C4-2B (cell line): ENCODE results near the gene POP5.

Experiments
- ZFX ChIP-seq: fragments of 450-650 bp; IDR thresholded peaks from 2 replicates; pipeline ENCODE4 v1.6.1; 2017
- TF ChIP-seq, protein P1 (sequence below): fragments of 450-650 bp; conservative IDR thresholded peaks from 2 replicates; pipeline ENCODE4 v1.5.1; 2017; ENCODE audit warnings: mild to moderate bottlenecking

DNA sequence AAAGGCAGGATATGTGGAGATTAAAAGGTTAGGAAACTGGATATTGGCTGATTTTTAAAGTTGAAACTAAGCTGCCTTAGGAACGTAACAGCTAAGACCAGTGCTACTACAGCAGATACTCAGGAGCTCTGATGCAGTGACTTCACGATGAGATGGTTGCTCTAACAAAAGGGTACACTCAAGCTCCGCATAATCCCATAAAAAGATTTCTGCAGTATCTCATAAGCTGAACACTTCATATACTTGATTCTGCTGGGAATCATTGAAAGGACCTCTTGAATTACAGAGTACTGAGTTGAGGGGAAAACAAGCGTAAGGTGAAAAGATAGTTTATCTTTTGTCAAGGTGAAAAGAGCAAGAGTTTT is 43.4 kb downstream of the POP5 start:
- TF ChIP-seq, protein P1, sequence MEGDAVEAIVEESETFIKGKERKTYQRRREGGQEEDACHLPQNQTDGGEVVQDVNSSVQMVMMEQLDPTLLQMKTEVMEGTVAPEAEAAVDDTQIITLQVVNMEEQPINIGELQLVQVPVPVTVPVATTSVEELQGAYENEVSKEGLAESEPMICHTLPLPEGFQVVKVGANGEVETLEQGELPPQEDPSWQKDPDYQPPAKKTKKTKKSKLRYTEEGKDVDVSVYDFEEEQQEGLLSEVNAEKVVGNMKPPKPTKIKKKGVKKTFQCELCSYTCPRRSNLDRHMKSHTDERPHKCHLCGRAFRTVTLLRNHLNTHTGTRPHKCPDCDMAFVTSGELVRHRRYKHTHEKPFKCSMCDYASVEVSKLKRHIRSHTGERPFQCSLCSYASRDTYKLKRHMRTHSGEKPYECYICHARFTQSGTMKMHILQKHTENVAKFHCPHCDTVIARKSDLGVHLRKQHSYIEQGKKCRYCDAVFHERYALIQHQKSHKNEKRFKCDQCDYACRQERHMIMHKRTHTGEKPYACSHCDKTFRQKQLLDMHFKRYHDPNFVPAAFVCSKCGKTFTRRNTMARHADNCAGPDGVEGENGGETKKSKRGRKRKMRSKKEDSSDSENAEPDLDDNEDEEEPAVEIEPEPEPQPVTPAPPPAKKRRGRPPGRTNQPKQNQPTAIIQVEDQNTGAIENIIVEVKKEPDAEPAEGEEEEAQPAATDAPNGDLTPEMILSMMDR = no peak
- TF ChIP-seq ZFX = no peak
